BJ (cell line): ENCODE data around the gene SMIM14. TPM values are rescaled to one million over a fixed set of nuclear protein-coding genes. Genes with fewer than 3 reads are reported as not detected.
"Not testable (repeated sequence)": the region's sequence is repeated elsewhere in the genome, so short reads cannot be mapped to it uniquely, and the experiment has no call there.

Experiments
- CTCF ChIA-PET: fragments of 350-600 bp; formaldehyde crosslinking; extraction: SDS; loops from one replicate; lab custom pipeline; 2021; ENCODE audit warnings: antibody characterized with exemption, inconsistent platforms; lab: Yijun Ruan, JAX
- POLR2A ChIA-PET: fragments of 300-600 bp; sonication (Branson Sonifier 250); formaldehyde crosslinking; extraction: SDS; loops from one replicate; lab custom pipeline; 2021; ENCODE audit warnings: antibody characterized with exemption; lab: Charles Lee
- DNase-seq: peaks from one replicate; pipeline ENCODE4 v3.0.0-alpha.2; 2011; ENCODE audit warnings: low read depth
- H3K27me3 ChIP-seq: 2 replicates; pipeline ENCODE4 v1.6.0; 2011; ENCODE audit warnings: low read length; ENCODE audit not compliant: control insufficient read depth, insufficient read depth
- H3K36me3 ChIP-seq: 2 replicates; pipeline ENCODE4 v1.5.1; 2011; ENCODE audit warnings: low read length; ENCODE audit not compliant: control insufficient read depth, insufficient read depth
- H3K4me3 ChIP-seq: 2 replicates; pipeline ENCODE4 v1.5.1; 2011; ENCODE audit warnings: low read depth, mild to moderate bottlenecking, control low read depth, low read length
- polyA plus RNA-seq: library from polyadenylated mRNA; depleted of rRNA; stranded (reverse); fragments of >200 nt; gene quantifications from 2 replicates; pipeline ENCODE4 v1.2.3, GENCODE V29; 2011
- TF ChIP-seq, protein P1 (sequence below): IDR thresholded peaks from 2 replicates; pipeline ENCODE4 v1.5.1; 2011; ENCODE audit warnings: low read depth, mild to moderate bottlenecking, control low read depth, inconsistent platforms, low read length, moderate library complexity; ENCODE audit not compliant: insufficient read depth

SMIM14 gene
- polyA plus RNA-seq, 1 experiment, result 25.4 TPM

- DNase-seq, result no peak
- Histone ChIP-seq H3K36me3 (peaks cover 2% of the 10 kb centered on the region; the same call in 1 of the 2 replicates), H3K27me3 (no peaks in the 10 kb centered on the region), H3K4me3 (no peak overlapping the region)
- ChIA-PET CTCF (interaction anchor here (0.5 kb wide), 1 partner anchor 8 kb away, joined by 3 read pairs; no protein-coding TSS in a partner anchor), POLR2A (interaction anchor here (0.5 kb wide), 1 partner anchor 21 kb away, joined by 4 read pairs; no protein-coding TSS in a partner anchor)
- TF ChIP-seq, protein P1, sequence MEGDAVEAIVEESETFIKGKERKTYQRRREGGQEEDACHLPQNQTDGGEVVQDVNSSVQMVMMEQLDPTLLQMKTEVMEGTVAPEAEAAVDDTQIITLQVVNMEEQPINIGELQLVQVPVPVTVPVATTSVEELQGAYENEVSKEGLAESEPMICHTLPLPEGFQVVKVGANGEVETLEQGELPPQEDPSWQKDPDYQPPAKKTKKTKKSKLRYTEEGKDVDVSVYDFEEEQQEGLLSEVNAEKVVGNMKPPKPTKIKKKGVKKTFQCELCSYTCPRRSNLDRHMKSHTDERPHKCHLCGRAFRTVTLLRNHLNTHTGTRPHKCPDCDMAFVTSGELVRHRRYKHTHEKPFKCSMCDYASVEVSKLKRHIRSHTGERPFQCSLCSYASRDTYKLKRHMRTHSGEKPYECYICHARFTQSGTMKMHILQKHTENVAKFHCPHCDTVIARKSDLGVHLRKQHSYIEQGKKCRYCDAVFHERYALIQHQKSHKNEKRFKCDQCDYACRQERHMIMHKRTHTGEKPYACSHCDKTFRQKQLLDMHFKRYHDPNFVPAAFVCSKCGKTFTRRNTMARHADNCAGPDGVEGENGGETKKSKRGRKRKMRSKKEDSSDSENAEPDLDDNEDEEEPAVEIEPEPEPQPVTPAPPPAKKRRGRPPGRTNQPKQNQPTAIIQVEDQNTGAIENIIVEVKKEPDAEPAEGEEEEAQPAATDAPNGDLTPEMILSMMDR, result no peak
Observed at GRCh38 chr4:39559626-39560025, 79.0 kb downstream of the SMIM14 start.

DNA sequence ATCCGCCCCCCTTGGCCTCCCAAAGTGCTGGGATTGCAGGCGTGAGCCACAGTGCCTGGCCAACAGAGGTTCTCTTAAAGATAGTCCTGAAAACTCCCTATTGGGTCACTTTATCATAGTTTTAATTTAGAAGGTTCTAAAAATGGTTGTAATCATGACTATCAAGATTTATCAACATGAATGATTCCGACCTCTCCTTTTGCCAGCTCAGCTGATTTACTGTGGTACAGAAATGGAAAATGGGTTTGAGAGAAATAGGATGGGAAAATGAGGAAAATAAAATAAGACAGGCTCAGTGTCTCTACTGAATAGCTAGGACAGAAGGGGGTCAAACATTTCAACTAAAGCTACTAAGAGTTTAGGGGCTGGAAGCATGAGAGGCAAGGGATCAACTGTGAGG lies 83.2 kb downstream of the SMIM14 start:
- CTCF ChIA-PET, result no interaction called here
- peaks cover 2% of the 10 kb centered on the region; the same call in 1 of the 2 replicates for H3K36me3 ChIP-seq
- DNase-seq, result no peak
- TF ChIP-seq, protein P1, result no peak
- no peak overlapping the region for H3K4me3 ChIP-seq
- POLR2A ChIA-PET, result no interaction called here
- no peaks in the 10 kb centered on the region for H3K27me3 ChIP-seq

DNA sequence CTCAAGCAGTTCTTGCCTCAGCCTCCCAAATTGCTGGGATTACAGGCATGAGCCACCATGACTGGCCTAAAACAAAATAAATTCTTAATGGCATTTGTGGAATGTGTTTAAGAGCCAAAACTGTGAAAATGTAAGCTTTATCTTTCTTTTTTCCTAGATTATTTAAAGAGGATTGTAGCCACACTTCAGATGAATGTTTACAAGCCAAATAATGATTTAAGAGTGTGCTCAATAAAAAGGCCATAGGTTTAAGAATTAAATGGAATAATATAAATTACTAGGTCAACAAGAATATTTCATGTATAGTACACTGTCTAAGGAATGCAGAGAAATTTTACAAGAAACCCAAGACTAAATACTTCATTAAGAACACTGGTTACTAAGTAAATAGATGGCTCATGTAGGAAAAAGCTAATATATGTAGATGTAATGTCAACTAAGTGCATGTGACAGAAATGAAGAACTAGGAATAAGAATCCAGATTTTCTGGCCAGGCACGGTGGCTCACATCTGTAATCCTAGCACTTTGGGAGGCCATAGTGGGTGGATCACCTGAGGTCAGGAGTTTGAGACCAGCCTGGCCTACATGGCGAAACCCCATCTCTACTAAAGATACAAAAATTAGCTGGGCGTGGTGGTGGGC lies 90.1 kb downstream of the SMIM14 start:
- no peaks in the 10 kb centered on the region for H3K36me3 ChIP-seq
- TF ChIP-seq, protein P1, result no peak
- H3K4me3 ChIP-seq, result no peak overlapping the region
- H3K27me3 ChIP-seq, result no peaks in the 10 kb centered on the region
- ChIA-PET POLR2A (interaction anchor here (0.6 to 1.3 kb wide), 3 partner anchors 21 to 34 kb away, joined by 6 to 9 read pairs (median 6); partner anchors contain the start of gene UGDH), CTCF (interaction anchor here (0.6 to 1.5 kb wide), 5 partner anchors 9 to 1165 kb away, joined by 3 to 7 read pairs (median 4); no protein-coding TSS in a partner anchor)
- peak; percentile 63 for DNase-seq

DNA sequence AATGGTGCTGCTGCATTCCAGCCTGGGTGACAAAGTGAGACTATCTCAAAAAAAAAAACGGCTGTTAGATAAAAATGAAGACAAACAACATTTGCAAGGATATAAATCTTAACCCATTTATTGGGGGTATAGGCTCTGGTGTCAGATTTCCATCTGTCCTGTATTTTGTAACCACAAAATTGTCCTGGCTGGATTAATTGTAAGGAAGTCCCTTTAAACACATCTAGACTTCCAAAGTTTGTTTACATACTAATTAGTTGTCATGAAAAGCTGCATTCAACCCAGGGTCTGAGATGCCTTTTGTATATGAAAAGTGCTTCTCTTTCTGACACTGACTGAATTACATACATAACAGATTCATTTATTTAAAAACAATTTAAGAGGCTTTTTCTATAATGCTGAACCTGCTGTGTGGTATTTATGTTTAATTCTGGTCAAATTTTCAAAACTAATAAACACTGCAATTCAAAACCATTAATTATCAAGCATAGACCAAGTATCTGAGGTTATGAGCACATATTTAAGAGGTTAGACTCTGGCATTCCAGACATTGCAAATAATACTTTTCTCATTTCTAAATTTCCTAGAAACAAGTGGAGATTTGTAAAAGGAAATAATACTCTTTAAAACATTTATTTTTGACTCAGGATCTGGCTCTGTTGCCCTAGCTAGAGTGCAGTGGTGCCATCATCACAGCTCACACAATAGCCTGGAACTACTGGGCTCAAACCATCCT lies 93.9 kb downstream of the SMIM14 start:
- TF ChIP-seq, protein P1, result no peak
- no peaks in the 10 kb centered on the region; the same call in 1 of the 2 replicates for H3K36me3 ChIP-seq
- CTCF ChIA-PET, result interaction anchor here (0.9 to 1.0 kb wide), 2 partner anchors 35 to 78 kb away, joined by 3 read pairs; no protein-coding TSS in a partner anchor
- POLR2A ChIA-PET, result no interaction called here
- H3K27me3 ChIP-seq, result no peaks in the 10 kb centered on the region
- H3K4me3 ChIP-seq, result no peak overlapping the region
- no peak for DNase-seq

- H3K27me3 ChIP-seq, DNase-seq, H3K4me3 ChIP-seq, H3K36me3 ChIP-seq, POLR2A ChIA-PET: not testable (repeated sequence)
- CTCF ChIA-PET, result interaction anchor here (0.9 to 1.2 kb wide), 3 partner anchors 35 to 79 kb away, joined by 3 read pairs; no protein-coding TSS in a partner anchor
Observed at GRCh38 chr4:39544080-39544479, 94.6 kb downstream of the SMIM14 start.
